Neural crest cell (in vitro differentiated cells): ENCODE results near the gene PMM2. TPM values are rescaled to one million over a fixed set of nuclear protein-coding genes. Genes with fewer than 3 reads are reported as not detected.
A peak's percentile ranks its signal among the peaks of the same experiment; 100 is the strongest.

ENCODE experiments used
- DNase-seq: peaks from one replicate; pipeline ENCODE4 v3.0.0; 2021; ENCODE audit warnings: low read depth, mixed read lengths, low spot score
- H3K27ac Mint-ChIP-seq: one replicate; pipeline ENCODE4 v1.8.0; 2021; ENCODE audit warnings: mild to moderate bottlenecking, mixed read lengths; ENCODE audit not compliant: unreplicated experiment
- H3K27me3 Mint-ChIP-seq: 2 replicates; pipeline ENCODE4 v1.8.0; 2021; ENCODE audit warnings: low read depth, mild to moderate bottlenecking, mixed read lengths
- H3K36me3 Mint-ChIP-seq: 2 replicates; pipeline ENCODE4 v1.8.0; 2021; ENCODE audit warnings: low read depth, mild to moderate bottlenecking, mixed read lengths
- H3K4me1 Mint-ChIP-seq: 2 replicates; pipeline ENCODE4 v1.8.0; 2021; ENCODE audit warnings: mixed read lengths
- H3K4me3 Mint-ChIP-seq: one replicate; pipeline ENCODE4 v1.8.0; 2021; ENCODE audit warnings: mild to moderate bottlenecking, mixed read lengths
- H3K9me3 Mint-ChIP-seq: 2 replicates; pipeline ENCODE4 v1.8.0; 2021; ENCODE audit warnings: mixed read lengths
- CTCF ChIP-seq: fragments of 200-600 bp; sonication (generic); conservative IDR thresholded peaks from 2 replicates; pipeline ENCODE4 v1.5.0; 2021; ENCODE audit warnings: antibody characterized with exemption, mild to moderate bottlenecking
- total RNA-seq: library from RNA; stranded (reverse); gene quantifications from 2 replicates; pipeline ENCODE4 v1.2.1, GENCODE V29; 2021

Gene PMM2
- total RNA-seq, 1 donor from 2014 or later = 21.5 TPM

DNA sequence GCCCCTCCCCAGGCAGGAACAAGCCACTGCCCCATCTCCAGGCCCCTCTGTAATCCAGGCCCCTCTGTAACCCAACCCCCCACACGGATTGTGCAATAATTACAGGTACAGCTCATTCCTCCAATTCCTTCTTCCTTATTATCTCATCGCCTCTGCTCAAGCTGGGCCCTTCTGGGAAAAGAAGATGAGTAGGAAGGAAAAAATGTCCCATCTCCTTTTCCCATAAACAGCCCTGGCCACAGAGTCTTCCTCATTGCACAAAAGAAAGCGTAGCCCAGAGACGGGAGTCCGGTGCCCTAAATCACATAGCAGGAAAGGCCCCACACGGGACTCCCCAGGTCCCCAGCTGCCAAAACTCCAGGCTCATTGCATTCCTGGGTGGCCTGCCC lies 80.9 kb downstream of the PMM2 start:
- DNase-seq = no peak
- Mint-ChIP-seq H3K4me3 (peak overlapping the region; percentile 13), H3K36me3 (no peaks in the 10 kb centered on the region), H3K9me3 (no peaks in the 10 kb centered on the region), H3K4me1 (no peaks in the 10 kb centered on the region), H3K27me3 (peaks cover 2% of the 10 kb centered on the region), H3K27ac (no peak overlapping the region)
- TF ChIP-seq CTCF = no peak

DNA sequence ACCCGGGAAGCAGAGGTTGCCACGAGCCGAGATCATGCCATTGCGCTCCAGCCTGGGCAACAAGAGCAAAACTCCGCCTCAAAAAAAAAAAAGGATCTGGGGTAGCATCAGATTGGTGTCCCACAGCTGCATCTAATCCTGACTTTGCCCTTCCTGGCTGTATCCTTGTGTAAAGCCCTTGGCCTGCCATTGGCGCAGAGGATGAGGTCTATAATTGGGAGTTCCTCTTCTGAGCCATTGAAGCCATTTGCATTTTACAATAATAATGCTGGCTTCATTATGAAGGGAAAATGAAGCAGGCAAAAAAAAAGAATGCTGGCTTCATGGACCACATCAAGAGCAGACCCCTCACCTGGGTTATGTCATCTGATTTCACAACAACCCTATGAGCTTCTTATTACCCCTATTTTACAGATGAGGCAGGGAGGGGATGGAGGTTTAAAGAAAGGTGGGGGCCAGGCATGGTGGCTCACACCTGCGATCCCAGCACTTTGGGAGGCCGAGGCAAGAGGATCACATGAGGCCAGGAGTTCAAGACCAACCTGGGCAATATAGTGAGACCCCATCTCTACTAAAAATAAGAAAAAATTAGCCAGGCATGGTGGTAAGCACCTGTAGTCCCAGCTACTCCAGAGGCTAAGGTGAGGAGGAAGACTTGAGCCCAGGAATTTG lies 83.3 kb downstream of the PMM2 start:
- Mint-ChIP-seq H3K4me3 (peak overlapping the region; percentile 41), H3K9me3 (no peaks in the 10 kb centered on the region), H3K27me3 (peaks cover 8% of the 10 kb centered on the region), H3K27ac (no peak overlapping the region), H3K4me1 (peaks cover 6% of the 10 kb centered on the region), H3K36me3 (no peaks in the 10 kb centered on the region)
- no peak for DNase-seq
- no peak for TF ChIP-seq CTCF

GRCh38 chr16:8882041-8882617 lies 84.5 kb downstream of the PMM2 start, which contains the start of gene LITAFD:
LITAFD (plus strand) TSS chr16:8882351; CDS start chr16:8884356, 2,005 bp downstream.
- H3K9me3 Mint-ChIP-seq = no peaks in the 10 kb centered on the region
- DNase-seq = no peak
- peak within 1 kb of the TSS; percentile 41 for H3K4me3 Mint-ChIP-seq
- H3K4me1 Mint-ChIP-seq = peaks cover 10% of the 10 kb centered on the region
- H3K27ac Mint-ChIP-seq = no peak within 1 kb of the TSS
- H3K36me3 Mint-ChIP-seq = peaks cover 4% of the 10 kb centered on the region
- peaks cover 12% of the 10 kb centered on the region for H3K27me3 Mint-ChIP-seq
- no peak for TF ChIP-seq CTCF

- TF ChIP-seq CTCF = no peak
- H3K27me3 Mint-ChIP-seq = peaks cover 12% of the 10 kb centered on the region
- peak overlapping the region; percentile 23 for H3K4me3 Mint-ChIP-seq
- H3K9me3 Mint-ChIP-seq = no peaks in the 10 kb centered on the region
- H3K27ac Mint-ChIP-seq = no peak overlapping the region
- no peak for DNase-seq
- peaks cover 7% of the 10 kb centered on the region for H3K36me3 Mint-ChIP-seq
- peaks cover 10% of the 10 kb centered on the region for H3K4me1 Mint-ChIP-seq
Observed at GRCh38 chr16:8882725-8883377, 85.2 kb downstream of the PMM2 start.

- no peak for DNase-seq
- no peak for TF ChIP-seq CTCF
- H3K4me3 Mint-ChIP-seq = peak overlapping the region; percentile 77
- peaks cover 12% of the 10 kb centered on the region for H3K36me3 Mint-ChIP-seq
- H3K9me3 Mint-ChIP-seq = no peaks in the 10 kb centered on the region
- peaks cover 10% of the 10 kb centered on the region for H3K4me1 Mint-ChIP-seq
- H3K27me3 Mint-ChIP-seq = peaks cover 9% of the 10 kb centered on the region
- H3K27ac Mint-ChIP-seq = no peak overlapping the region
Observed at GRCh38 chr16:8885674-8886592, 88.3 kb downstream of the PMM2 start.
